Breast epithelium (tissue), 4 donors: ENCODE data around the gene PDLIM7. TPM values are rescaled to one million over a fixed set of nuclear protein-coding genes. Genes with fewer than 3 reads are reported as not detected.

Source experiments
- DNase-seq, 2 donors: peaks; one replicate each; pipeline ENCODE4 v3.0.0-alpha.2; 2019; ENCODE audit warnings: low spot score in 2 of 2
- H3K27ac ChIP-seq, 2 donors: fragments of 200-600 bp; sonication (generic) in 1 of 2; one replicate each; pipeline ENCODE4 v1.5.1; 2016 to 2019; ENCODE audit warnings: mild to moderate bottlenecking in 1 of 2
- H3K27me3 ChIP-seq, 2 donors: fragments of 200-600 bp; sonication (generic) in 1 of 2; one replicate each; pipeline versions ENCODE4 v1.5.1 to v1.6.0; 2017 to 2019; ENCODE audit warnings: control low read depth in 1 of 2, mild to moderate bottlenecking in 1 of 2
- H3K36me3 ChIP-seq: fragments of 200-600 bp; one replicate; pipeline ENCODE4 v1.5.1; 2019
- H3K4me1 ChIP-seq, 2 donors: fragments of 200-600 bp; sonication (generic); one replicate each; pipeline ENCODE4 v1.5.1; 2016 to 2019; ENCODE audit warnings: control low read depth in 1 of 2
- H3K4me3 ChIP-seq, 3 donors: fragments of 200-600 bp; sonication (generic); 1 replicate in 2 of 3; 2 replicates in 1 of 3; pipeline ENCODE4 v1.5.1; 2016 to 2019; ENCODE audit warnings: mild to moderate bottlenecking in 3 of 3, moderate library complexity in 2 of 3
- H3K9me3 ChIP-seq, 2 donors: fragments of 200-600 bp; sonication (generic) in 1 of 2; one replicate each; pipeline ENCODE4 v1.5.1; 2016 to 2019; ENCODE audit warnings: control low read depth in 1 of 2
- POLR2A ChIP-seq: fragments of 450-650 bp; IDR thresholded peaks from one replicate; pipeline ENCODE4 v1.6.1; 2016; ENCODE audit warnings: antibody characterized with exemption, mild to moderate bottlenecking, moderate library complexity
- POLR2AphosphoS5 ChIP-seq, 3 donors: sonication (generic); formaldehyde crosslinking; IDR thresholded peaks; one replicate each; pipeline ENCODE4 v1.6.1; 2017; ENCODE audit warnings: antibody characterized with exemption in 3 of 3
- intact Hi-C: fragments of 100-400 bp; cut with DNase I; formaldehyde crosslinking; loops from one replicate; pipeline ENCODE4 v1.15.1; 2023; ENCODE audit warnings: low total_unique reads
- total RNA-seq, 3 donors: library from RNA; depleted of rRNA; stranded (reverse); fragments of >200 nt; gene quantifications; one replicate each; pipeline ENCODE4 v1.1.0, GENCODE V29; 2016
- TF ChIP-seq, protein P1 (sequence below), 3 donors: fragments of 450-650 bp; IDR thresholded peaks; one replicate each; pipeline ENCODE4 v1.5.1; 2016 to 2017; ENCODE audit warnings: antibody characterized with exemption in 3 of 3, mild to moderate bottlenecking in 3 of 3, moderate library complexity in 3 of 3

Gene PDLIM7
- total RNA-seq, 3 donors from 2014 or later: 17.1 to 61.9 (median 42.6) TPM

DNA sequence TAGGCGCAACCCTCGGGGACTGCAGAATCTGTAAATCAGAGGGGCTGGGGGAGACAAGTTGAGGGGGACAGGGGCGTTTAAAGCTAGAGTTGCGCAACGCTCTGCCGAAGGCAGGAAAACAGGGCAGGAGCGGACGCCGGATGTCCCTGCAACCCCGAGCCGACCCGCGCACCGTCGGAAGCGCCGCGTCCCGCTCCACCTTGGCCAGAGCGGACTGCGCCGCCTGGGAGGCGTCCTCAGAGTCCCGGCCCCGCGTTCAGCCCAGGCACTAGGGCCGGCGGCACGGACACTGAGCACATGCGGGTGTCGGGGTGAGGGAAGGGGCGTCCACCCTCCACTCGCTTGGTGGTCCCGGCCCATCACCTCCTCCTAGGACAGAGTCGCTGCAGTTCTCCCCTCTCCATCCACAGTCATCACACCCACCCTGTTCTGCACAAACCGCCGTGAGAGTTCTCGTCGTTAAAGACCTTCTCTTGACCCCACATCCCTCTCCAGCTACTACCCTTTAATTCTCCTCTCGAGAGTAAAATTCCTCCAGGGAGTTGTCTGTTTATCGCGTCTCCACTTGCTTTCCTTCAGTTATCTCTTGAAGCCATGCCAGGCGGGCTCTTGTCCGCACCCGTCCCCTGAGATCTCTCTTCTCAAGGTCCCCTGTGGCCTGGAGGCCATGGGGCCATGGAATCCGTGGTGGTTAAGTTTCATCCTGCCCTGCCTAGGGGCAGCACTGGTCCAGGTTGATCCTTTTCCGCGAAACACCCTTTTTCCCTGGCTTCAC, 796 bp upstream of the PDLIM7 start:
- H3K4me3 ChIP-seq: peak overlapping the region; percentile 67 to 75 (median 74)
- no peaks in the 10 kb centered on the region for H3K36me3 ChIP-seq
- no peaks in the 10 kb centered on the region for H3K9me3 ChIP-seq
- no peak for DNase-seq
- no peaks in the 10 kb centered on the region for H3K27me3 ChIP-seq
- H3K4me1 ChIP-seq: peaks cover 0 to 13% of the 10 kb centered on the region in 2 donors
- H3K27ac ChIP-seq: peak overlapping the region; percentile 85 to 94
- intact Hi-C loops: no loop called here
- TF ChIP-seq POLR2AphosphoS5 (IDR thresholded peaks at IDR 0.05) (no peak), POLR2A (no peak)
- TF ChIP-seq, protein P1, sequence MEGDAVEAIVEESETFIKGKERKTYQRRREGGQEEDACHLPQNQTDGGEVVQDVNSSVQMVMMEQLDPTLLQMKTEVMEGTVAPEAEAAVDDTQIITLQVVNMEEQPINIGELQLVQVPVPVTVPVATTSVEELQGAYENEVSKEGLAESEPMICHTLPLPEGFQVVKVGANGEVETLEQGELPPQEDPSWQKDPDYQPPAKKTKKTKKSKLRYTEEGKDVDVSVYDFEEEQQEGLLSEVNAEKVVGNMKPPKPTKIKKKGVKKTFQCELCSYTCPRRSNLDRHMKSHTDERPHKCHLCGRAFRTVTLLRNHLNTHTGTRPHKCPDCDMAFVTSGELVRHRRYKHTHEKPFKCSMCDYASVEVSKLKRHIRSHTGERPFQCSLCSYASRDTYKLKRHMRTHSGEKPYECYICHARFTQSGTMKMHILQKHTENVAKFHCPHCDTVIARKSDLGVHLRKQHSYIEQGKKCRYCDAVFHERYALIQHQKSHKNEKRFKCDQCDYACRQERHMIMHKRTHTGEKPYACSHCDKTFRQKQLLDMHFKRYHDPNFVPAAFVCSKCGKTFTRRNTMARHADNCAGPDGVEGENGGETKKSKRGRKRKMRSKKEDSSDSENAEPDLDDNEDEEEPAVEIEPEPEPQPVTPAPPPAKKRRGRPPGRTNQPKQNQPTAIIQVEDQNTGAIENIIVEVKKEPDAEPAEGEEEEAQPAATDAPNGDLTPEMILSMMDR (IDR thresholded peaks at IDR 0.05): peak in 1 of 3 donors; percentile 3

DNA sequence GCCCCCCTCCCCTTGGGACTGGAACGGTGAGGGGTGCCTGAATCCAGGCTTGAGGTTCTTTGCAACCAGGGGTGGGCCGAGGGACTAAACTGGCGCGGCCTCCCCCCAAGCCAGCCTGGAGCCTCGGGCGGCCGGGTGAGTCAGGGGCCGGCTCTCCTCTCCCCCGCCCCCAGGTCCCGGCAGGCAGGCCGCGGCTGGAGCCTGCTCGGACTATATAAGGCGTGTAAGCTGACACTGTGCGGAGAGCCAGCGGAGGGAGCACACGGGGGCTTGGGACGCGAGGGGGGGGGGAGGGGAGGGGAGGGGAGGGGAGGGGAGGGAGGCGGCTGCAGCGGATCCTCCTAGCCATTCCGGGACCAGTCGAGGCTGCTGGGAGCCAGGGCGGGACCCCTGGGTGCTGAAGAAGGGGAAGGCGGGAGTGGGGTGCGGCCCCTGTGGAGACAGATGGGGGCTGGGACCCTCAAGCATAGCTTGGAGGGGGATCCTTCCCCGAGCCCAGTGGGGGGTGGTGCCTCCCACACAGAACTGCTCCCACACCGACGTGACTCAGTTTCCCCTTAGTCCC, 595 bp downstream of the PDLIM7 start:
- Histone ChIP-seq H3K36me3 (no peaks in the 10 kb centered on the region), H3K27ac (peak overlapping the region; percentile 85 to 94), H3K4me1 (peaks cover 0 to 16% of the 10 kb centered on the region in 2 donors), H3K4me3 (peak overlapping the region; percentile 67 to 75 (median 74)), H3K27me3 (no peaks in the 10 kb centered on the region), H3K9me3 (no peaks in the 10 kb centered on the region)
- intact Hi-C loops: no loop called here
- peak in 1 of 3 donors; percentile 9 for TF ChIP-seq POLR2AphosphoS5 (IDR thresholded peaks at IDR 0.05)
- TF ChIP-seq, protein P1 (IDR thresholded peaks at IDR 0.05): no peak
- no peak for TF ChIP-seq POLR2A
- peak in 1 of 2 donors; percentile 82 for DNase-seq

DNA sequence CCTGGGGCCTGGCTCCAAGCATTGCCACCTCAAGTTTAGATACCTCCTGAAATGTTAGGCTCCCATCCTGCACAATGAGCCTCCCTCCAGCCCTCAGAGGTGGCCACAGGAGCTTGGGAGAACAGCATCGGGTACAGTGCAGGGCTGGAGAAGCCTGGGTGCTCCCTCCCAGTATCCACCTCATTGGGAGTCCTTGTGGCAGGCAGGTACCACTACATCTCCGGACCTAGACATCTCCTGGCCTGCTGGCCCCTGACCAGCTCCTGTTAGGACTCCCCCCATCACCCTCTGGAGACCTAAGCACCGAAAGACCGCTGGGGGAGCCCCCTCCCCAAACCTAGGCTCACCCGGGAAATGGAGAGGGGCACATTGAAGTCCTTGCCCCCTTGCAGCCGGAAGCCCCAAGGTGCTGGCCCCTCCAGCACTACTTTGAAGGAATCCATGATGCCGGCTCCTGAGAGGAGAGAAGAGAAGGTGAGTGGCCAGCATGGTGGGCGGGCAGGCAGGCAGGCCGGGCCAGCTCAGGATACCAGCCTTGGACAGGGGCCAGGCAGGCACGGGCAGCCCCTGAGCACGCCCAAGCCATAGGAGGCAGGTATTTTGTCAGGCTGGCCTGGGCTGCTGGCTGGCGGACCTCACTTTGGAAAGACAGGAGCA, 1.2 kb downstream of the PDLIM7 start:
- H3K36me3 ChIP-seq: no peaks in the 10 kb centered on the region
- peaks cover 0 to 16% of the 10 kb centered on the region in 2 donors for H3K4me1 ChIP-seq
- peak overlapping the region; percentile 85 to 94 for H3K27ac ChIP-seq
- DNase-seq: no peak
- H3K27me3 ChIP-seq: no peaks in the 10 kb centered on the region
- intact Hi-C loops: no loop called here
- TF ChIP-seq, protein P1 (IDR thresholded peaks at IDR 0.05): peak in 2 of 3 donors; percentile 26 to 43
- TF ChIP-seq POLR2AphosphoS5 (IDR thresholded peaks at IDR 0.05) (no peak), POLR2A (no peak)
- H3K4me3 ChIP-seq: peak overlapping the region; percentile 67 to 75 (median 74)
- no peaks in the 10 kb centered on the region for H3K9me3 ChIP-seq

- TF ChIP-seq, protein P1 (IDR thresholded peaks at IDR 0.05): no peak
- TF ChIP-seq POLR2AphosphoS5 (IDR thresholded peaks at IDR 0.05) (no peak), POLR2A (no peak)
- Histone ChIP-seq H3K9me3 (no peaks in the 10 kb centered on the region), H3K4me1 (peaks cover 0 to 16% of the 10 kb centered on the region in 2 donors), H3K27ac (peak overlapping the region; percentile 85 to 94), H3K27me3 (no peaks in the 10 kb centered on the region), H3K36me3 (no peaks in the 10 kb centered on the region), H3K4me3 (peak overlapping the region; percentile 67 to 75 (median 74))
- intact Hi-C loops: no loop called here
- peak in 1 of 2 donors; percentile 71 for DNase-seq
Observed at GRCh38 chr5:177495243-177496060, 2.0 kb downstream of the PDLIM7 start.
